ENCODE measurements around the gene KASH5.

Gene KASH5

GRCh38 chr19:49420227-49420626 lies 32.2 kb downstream of the KASH5 start:
- no peak for DNase-seq (ENCODE audit: low read depth in 1 of 2, low spot score in 1 of 2)

GRCh38 chr19:49421039-49421877 lies 33.2 kb downstream of the KASH5 start:
- DNase-seq (ENCODE audit: low read depth in 1 of 2, low spot score in 1 of 2), result no peak

- DNase-seq (ENCODE audit: low read depth in 1 of 2, low spot score in 1 of 2), result no peak
These were observed 33.8 kb downstream of the KASH5 start for GRCh38 chr19:49421878-49422202.

- DNase-seq (ENCODE audit: low read depth in 1 of 2, low spot score in 1 of 2), result no peak
These were observed 34.5 kb downstream of the KASH5 start for GRCh38 chr19:49422407-49423070.

- DNase-seq (ENCODE audit: low read depth in 1 of 2, low spot score in 1 of 2), result no peak
These were observed 35.3 kb downstream of the KASH5 start, which contains the start of gene PTH2 for GRCh38 chr19:49423071-49423984. Gene PTH2, minus strand, starts transcription at chr19:49423441. Its CDS starts 102 bp downstream, at chr19:49423339.

GRCh38 chr19:49423985-49424303 lies 35.9 kb downstream of the KASH5 start:
- no peak for DNase-seq (ENCODE audit: low read depth in 1 of 2, low spot score in 1 of 2)

GRCh38 chr19:49425178-49425577 lies 37.1 kb downstream of the KASH5 start, which contains the start of gene GFY:
Gene GFY, plus strand, starts transcription at chr19:49425388. Its CDS starts 1,043 bp downstream, at chr19:49426431.
- no peak for DNase-seq (ENCODE audit: low read depth in 1 of 2, low spot score in 1 of 2)

- DNase-seq (ENCODE audit: low read depth in 1 of 2, low spot score in 1 of 2), result no peak
These were observed 38.0 kb downstream of the KASH5 start for GRCh38 chr19:49425922-49426592.

- DNase-seq (ENCODE audit: low read depth in 1 of 2, low spot score in 1 of 2), result no peak
These were observed 39.3 kb downstream of the KASH5 start for GRCh38 chr19:49427339-49427738.

GRCh38 chr19:49427855-49428546 lies 40.0 kb downstream of the KASH5 start:
- no peak for DNase-seq (ENCODE audit: low read depth in 1 of 2, low spot score in 1 of 2)

- DNase-seq (ENCODE audit: low read depth in 1 of 2, low spot score in 1 of 2), result no peak
These were observed 40.8 kb downstream of the KASH5 start for GRCh38 chr19:49428547-49429451.

- no peak for DNase-seq (ENCODE audit: low read depth in 1 of 2, low spot score in 1 of 2)
These were observed 42.2 kb downstream of the KASH5 start for GRCh38 chr19:49430172-49430677.

- DNase-seq (ENCODE audit: low read depth in 1 of 2, low spot score in 1 of 2), result no peak
These were observed 42.8 kb downstream of the KASH5 start for GRCh38 chr19:49430678-49431329.

GRCh38 chr19:49431330-49431749 lies 43.3 kb downstream of the KASH5 start:
- no peak for DNase-seq (ENCODE audit: low read depth in 1 of 2, low spot score in 1 of 2)

GRCh38 chr19:49432141-49433073 lies 44.4 kb downstream of the KASH5 start:
- no peak for DNase-seq (ENCODE audit: low read depth in 1 of 2, low spot score in 1 of 2)

GRCh38 chr19:49433240-49433901 lies 45.3 kb downstream of the KASH5 start:
- no peak for DNase-seq (ENCODE audit: low read depth in 1 of 2, low spot score in 1 of 2)
